ENCODE data around the gene ADGB. TPM values are rescaled to one million over a fixed set of nuclear protein-coding genes. Genes with fewer than 3 reads are reported as not detected.

Gene ADGB
- total and polyA plus RNA-seq, 9 of the 15 experiments (the other 6 are each of a cell fraction or from before 2014, with no cell fraction given): not detected

DNA sequence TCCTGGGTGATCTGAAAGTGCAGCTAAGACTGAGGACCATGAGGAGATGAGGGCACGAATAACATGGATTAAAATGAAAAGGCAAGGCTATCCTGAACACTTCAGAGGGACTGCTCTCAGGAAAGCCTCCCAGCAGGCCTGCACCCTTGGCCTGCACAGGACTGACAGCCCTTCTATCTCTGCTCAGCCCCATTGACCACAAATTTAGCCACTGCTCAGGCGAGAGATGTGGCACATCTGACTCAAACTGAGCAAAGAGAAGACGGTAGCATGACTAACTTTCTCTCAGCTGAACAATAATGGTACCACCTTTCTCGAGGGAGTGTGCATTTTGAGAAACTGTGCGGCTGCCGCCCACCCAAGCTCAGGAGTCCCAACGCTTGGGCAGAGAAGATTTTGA lies 257.5 kb downstream of the ADGB start (continued):
- TF ChIP-seq, protein P1, sequence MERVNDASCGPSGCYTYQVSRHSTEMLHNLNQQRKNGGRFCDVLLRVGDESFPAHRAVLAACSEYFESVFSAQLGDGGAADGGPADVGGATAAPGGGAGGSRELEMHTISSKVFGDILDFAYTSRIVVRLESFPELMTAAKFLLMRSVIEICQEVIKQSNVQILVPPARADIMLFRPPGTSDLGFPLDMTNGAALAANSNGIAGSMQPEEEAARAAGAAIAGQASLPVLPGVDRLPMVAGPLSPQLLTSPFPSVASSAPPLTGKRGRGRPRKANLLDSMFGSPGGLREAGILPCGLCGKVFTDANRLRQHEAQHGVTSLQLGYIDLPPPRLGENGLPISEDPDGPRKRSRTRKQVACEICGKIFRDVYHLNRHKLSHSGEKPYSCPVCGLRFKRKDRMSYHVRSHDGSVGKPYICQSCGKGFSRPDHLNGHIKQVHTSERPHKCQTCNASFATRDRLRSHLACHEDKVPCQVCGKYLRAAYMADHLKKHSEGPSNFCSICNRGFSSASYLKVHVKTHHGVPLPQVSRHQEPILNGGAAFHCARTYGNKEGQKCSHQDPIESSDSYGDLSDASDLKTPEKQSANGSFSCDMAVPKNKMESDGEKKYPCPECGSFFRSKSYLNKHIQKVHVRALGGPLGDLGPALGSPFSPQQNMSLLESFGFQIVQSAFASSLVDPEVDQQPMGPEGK (CRISPR knock-in tag; IDR thresholded peaks at IDR 0.05; ENCODE audit: borderline replicate concordance): no peak
- no peak for TF ChIP-seq MEIS2 (IDR thresholded peaks at IDR 0.05; ENCODE audit: partially characterized antibody)
- TF ChIP-seq, protein P2, sequence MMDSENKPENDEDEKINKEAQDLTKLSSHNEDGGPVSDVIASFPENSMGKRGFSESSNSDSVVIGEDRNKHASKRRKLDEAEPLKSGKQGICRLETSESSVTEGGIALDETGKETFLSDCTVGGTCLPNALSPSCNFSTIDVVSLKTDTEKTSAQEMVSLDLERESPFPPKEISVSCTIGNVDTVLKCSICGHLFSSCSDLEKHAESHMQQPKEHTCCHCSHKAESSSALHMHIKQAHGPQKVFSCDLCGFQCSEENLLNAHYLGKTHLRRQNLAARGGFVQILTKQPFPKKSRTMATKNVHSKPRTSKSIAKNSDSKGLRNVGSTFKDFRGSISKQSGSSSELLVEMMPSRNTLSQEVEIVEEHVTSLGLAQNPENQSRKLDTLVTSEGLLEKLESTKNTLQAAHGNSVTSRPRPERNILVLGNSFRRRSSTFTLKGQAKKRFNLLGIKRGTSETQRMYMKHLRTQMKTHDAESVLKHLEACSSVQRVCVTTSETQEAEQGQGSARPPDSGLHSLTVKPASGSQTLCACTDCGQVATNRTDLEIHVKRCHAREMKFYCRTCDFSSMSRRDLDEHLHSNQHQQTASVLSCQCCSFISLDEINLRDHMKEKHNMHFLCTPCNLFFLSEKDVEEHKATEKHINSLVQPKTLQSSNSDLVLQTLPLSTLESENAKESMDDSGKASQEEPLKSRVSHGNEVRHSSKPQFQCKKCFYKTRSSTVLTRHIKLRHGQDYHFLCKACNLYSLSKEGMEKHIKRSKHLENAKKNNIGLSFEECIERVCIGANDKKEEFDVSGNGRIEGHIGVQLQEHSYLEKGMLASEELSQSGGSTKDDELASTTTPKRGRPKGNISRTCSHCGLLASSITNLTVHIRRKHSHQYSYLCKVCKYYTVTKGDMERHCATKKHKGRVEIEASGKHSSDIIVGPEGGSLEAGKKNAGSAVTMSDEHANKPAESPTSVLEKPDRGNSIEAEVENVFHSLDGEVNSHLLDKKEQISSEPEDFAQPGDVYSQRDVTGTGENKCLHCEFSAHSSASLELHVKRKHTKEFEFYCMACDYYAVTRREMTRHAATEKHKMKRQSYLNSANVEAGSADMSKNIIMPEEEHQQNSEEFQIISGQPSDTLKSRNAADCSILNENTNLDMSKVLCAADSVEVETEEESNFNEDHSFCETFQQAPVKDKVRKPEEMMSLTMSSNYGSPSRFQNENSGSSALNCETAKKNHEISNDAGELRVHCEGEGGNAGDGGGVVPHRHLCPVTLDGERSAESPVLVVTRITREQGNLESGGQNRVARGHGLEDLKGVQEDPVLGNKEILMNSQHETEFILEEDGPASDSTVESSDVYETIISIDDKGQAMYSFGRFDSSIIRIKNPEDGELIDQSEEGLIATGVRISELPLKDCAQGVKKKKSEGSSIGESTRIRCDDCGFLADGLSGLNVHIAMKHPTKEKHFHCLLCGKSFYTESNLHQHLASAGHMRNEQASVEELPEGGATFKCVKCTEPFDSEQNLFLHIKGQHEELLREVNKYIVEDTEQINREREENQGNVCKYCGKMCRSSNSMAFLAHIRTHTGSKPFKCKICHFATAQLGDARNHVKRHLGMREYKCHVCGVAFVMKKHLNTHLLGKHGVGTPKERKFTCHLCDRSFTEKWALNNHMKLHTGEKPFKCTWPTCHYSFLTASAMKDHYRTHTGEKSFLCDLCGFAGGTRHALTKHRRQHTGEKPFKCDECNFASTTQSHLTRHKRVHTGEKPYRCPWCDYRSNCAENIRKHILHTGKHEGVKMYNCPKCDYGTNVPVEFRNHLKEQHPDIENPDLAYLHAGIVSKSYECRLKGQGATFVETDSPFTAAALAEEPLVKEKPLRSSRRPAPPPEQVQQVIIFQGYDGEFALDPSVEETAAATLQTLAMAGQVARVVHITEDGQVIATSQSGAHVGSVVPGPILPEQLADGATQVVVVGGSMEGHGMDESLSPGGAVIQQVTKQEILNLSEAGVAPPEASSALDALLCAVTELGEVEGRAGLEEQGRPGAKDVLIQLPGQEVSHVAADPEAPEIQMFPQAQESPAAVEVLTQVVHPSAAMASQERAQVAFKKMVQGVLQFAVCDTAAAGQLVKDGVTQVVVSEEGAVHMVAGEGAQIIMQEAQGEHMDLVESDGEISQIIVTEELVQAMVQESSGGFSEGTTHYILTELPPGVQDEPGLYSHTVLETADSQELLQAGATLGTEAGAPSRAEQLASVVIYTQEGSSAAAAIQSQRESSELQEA (IDR thresholded peaks at IDR 0.05; ENCODE audit: low read depth): no peak
- TF ChIP-seq PRMT5 (CRISPR knock-in tag; IDR thresholded peaks at IDR 0.05): no peak
- TF ChIP-seq OTX1 (CRISPR knock-in tag; IDR thresholded peaks at IDR 0.05): 0 out of 2 replicates have a peak, but pooled peaks have one; percentile 30
- TF ChIP-seq TEAD1 (CRISPR knock-in tag; IDR thresholded peaks at IDR 0.05): 0 out of 4 replicates have a peak, but pooled peaks of 1 of the 2 experiments have one; percentile 33
- TF ChIP-seq HMG20A (CRISPR knock-in tag; conservative IDR thresholded peaks at IDR 0.05): 0 out of 2 replicates have a peak, but pooled peaks have one; percentile 9
- no peak for TF ChIP-seq PURB (CRISPR knock-in tag; IDR thresholded peaks at IDR 0.05; ENCODE audit: low read depth)
- TF ChIP-seq IFI16 (CRISPR knock-in tag; IDR thresholded peaks at IDR 0.05): no peak
- no peak for TF ChIP-seq ZNF239 (CRISPR knock-in tag; IDR thresholded peaks at IDR 0.05)
- TF ChIP-seq MAZ (CRISPR knock-in tag; conservative IDR thresholded peaks at IDR 0.05 in 1 of 2, IDR thresholded peaks at IDR 0.05 in 1 of 2): peak; percentile 41 to 45; a peak in 1 of 4 replicates
- TF ChIP-seq, protein P3, sequence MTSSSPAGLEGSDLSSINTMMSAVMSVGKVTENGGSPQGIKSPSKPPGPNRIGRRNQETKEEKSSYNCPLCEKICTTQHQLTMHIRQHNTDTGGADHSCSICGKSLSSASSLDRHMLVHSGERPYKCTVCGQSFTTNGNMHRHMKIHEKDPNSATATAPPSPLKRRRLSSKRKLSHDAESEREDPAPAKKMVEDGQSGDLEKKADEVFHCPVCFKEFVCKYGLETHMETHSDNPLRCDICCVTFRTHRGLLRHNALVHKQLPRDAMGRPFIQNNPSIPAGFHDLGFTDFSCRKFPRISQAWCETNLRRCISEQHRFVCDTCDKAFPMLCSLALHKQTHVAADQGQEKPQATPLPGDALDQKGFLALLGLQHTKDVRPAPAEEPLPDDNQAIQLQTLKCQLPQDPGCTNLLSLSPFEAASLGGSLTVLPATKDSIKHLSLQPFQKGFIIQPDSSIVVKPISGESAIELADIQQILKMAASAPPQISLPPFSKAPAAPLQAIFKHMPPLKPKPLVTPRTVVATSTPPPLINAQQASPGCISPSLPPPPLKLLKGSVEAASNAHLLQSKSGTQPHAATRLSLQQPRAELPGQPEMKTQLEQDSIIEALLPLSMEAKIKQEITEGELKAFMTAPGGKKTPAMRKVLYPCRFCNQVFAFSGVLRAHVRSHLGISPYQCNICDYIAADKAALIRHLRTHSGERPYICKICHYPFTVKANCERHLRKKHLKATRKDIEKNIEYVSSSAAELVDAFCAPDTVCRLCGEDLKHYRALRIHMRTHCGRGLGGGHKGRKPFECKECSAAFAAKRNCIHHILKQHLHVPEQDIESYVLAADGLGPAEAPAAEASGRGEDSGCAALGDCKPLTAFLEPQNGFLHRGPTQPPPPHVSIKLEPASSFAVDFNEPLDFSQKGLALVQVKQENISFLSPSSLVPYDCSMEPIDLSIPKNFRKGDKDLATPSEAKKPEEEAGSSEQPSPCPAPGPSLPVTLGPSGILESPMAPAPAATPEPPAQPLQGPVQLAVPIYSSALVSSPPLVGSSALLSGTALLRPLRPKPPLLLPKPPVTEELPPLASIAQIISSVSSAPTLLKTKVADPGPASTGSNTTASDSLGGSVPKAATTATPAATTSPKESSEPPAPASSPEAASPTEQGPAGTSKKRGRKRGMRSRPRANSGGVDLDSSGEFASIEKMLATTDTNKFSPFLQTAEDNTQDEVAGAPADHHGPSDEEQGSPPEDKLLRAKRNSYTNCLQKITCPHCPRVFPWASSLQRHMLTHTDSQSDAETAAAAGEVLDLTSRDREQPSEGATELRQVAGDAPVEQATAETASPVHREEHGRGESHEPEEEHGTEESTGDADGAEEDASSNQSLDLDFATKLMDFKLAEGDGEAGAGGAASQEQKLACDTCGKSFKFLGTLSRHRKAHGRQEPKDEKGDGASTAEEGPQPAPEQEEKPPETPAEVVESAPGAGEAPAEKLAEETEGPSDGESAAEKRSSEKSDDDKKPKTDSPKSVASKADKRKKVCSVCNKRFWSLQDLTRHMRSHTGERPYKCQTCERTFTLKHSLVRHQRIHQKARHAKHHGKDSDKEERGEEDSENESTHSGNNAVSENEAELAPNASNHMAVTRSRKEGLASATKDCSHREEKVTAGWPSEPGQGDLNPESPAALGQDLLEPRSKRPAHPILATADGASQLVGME (CRISPR knock-in tag; IDR thresholded peaks at IDR 0.05): peak; percentile 48; the same call in 1 of the 2 replicates
